ENCODE results near the gene EQTN.

EQTN gene

DNA sequence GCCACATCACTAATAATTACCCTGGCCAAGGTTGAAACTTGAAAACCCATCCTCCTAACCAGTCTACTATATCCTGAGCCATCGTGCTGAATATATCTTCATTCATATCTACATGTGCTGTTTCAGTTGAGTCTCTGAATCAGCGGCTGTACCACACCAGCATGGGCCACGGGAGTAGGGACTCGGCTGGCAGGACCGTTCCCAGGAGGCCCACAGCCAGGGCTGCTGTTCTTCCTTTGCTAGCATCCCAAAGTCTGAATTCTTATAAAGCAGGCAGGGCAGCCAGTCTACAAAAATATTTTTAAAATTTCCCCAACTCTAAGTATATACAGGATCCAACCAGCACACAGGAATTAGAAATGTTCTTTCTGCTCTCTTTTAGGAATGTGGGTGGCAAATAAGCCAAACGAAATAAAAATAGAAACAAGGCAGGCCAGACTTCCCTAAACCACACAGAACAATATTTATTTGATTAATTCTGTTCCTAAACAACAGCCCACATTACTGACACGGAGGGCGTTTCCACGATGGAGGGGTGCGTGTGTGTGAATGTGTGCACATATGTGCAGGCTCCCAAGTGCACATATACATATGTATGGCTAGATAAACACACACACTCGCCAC, 42.8 kb upstream of the EQTN start:
- Histone ChIP-seq H3K27ac (no peak overlapping the region), H3K4me3 (ENCODE audit: low read depth, low read length) (no peak overlapping the region), H3K27me3 (ENCODE audit: insufficient read depth, low read depth, severe bottlenecking) (no peaks in the 10 kb centered on the region), H3K9me3 (ENCODE audit: severe bottlenecking) (no peaks in the 10 kb centered on the region), H3K36me3 (no peaks in the 10 kb centered on the region)
- TF ChIP-seq, protein P1, sequence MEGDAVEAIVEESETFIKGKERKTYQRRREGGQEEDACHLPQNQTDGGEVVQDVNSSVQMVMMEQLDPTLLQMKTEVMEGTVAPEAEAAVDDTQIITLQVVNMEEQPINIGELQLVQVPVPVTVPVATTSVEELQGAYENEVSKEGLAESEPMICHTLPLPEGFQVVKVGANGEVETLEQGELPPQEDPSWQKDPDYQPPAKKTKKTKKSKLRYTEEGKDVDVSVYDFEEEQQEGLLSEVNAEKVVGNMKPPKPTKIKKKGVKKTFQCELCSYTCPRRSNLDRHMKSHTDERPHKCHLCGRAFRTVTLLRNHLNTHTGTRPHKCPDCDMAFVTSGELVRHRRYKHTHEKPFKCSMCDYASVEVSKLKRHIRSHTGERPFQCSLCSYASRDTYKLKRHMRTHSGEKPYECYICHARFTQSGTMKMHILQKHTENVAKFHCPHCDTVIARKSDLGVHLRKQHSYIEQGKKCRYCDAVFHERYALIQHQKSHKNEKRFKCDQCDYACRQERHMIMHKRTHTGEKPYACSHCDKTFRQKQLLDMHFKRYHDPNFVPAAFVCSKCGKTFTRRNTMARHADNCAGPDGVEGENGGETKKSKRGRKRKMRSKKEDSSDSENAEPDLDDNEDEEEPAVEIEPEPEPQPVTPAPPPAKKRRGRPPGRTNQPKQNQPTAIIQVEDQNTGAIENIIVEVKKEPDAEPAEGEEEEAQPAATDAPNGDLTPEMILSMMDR (IDR thresholded peaks at IDR 0.05; ENCODE audit: low read depth, low read length) = no peak
- DNase-seq = no peak

DNA sequence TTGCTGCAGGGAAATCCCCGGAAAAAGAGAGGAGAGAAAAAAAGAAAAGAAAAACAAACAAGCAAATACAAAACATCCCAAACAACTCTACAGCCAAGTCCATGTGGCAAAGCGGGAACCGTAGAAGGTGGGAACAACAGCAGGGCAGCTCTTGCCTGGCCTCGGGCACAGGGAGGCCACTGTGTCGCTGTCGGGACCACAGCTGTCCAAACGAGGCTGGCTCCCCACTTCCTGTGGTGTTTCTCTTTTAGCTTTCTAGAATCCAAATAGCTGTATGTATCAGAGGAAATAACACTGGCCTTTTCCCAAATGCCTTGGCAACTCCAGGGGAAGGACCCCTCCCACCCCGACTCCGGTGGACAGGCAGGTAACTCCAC, 41.6 kb upstream of the EQTN start:
- no peak for DNase-seq
- Histone ChIP-seq H3K4me3 (ENCODE audit: low read depth, low read length) (no peak overlapping the region), H3K27ac (no peak overlapping the region), H3K9me3 (ENCODE audit: severe bottlenecking) (no peaks in the 10 kb centered on the region), H3K27me3 (ENCODE audit: insufficient read depth, low read depth, severe bottlenecking) (no peaks in the 10 kb centered on the region), H3K36me3 (no peaks in the 10 kb centered on the region)
- TF ChIP-seq, protein P1 (IDR thresholded peaks at IDR 0.05; ENCODE audit: low read depth, low read length) = no peak

DNA sequence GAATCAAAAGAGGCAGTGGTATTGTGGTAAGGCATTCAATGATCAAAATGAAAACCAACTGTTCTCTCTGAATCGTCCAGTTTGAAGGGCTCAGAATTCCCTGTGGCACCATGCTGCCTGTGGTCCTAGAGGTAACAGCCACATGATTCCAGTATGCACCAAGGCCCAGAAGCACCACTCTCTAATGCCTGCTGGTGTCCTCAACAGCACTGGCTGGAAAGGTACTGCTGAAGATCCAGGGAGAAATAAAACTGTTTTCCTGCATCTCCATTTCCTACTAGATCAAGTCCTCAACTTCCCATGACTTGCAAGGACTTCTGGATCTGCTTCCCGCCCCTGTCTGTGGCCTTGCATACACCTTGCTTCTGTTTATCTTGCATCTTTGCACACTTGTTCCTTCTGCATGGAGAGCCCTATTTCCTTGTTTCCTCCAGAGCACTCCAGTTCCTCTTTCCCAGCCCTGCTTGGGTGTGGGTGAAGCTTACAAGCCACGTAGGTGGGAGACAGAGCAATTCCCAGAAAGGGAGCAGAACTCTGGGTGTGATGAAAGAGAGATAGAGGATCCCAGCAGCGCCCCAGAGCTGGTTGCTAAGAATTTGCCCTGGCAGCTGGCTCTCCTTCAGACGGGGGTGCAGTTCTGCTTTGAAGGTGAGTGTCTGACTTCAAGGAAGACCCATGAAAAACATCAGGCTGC, 41.0 kb upstream of the EQTN start:
- no peaks in the 10 kb centered on the region for H3K9me3 ChIP-seq (ENCODE audit: severe bottlenecking)
- TF ChIP-seq, protein P1 (IDR thresholded peaks at IDR 0.05; ENCODE audit: low read depth, low read length) = no peak
- H3K36me3 ChIP-seq = no peaks in the 10 kb centered on the region
- DNase-seq = no peak
- H3K4me3 ChIP-seq (ENCODE audit: low read depth, low read length) = no peak overlapping the region
- no peaks in the 10 kb centered on the region for H3K27me3 ChIP-seq (ENCODE audit: insufficient read depth, low read depth, severe bottlenecking)
- no peak overlapping the region for H3K27ac ChIP-seq

DNA sequence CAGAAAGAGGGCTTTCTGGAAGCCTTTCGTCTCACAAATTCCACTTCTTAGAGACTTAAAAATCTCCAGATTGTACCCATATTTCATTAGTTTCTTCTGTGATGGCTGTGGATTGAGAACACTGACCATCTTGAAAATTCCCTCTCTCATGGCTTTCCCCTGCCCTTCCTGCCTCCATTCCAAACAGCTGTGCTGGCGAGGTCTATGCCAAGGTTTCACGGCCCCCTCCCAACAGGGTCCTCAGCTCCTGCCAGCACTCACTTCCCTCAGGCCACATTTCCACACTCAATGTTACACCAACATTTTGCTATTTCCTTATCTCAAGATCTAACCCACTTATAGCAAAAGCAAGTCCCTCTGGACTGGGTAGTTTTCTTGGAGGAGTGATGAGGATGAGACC, 40.3 kb upstream of the EQTN start:
- Histone ChIP-seq H3K36me3 (no peaks in the 10 kb centered on the region), H3K4me3 (ENCODE audit: low read depth, low read length) (no peak overlapping the region), H3K27me3 (ENCODE audit: insufficient read depth, low read depth, severe bottlenecking) (no peaks in the 10 kb centered on the region), H3K27ac (no peak overlapping the region), H3K9me3 (ENCODE audit: severe bottlenecking) (no peaks in the 10 kb centered on the region)
- DNase-seq = no peak
- TF ChIP-seq, protein P1 (IDR thresholded peaks at IDR 0.05; ENCODE audit: low read depth, low read length) = no peak

DNA sequence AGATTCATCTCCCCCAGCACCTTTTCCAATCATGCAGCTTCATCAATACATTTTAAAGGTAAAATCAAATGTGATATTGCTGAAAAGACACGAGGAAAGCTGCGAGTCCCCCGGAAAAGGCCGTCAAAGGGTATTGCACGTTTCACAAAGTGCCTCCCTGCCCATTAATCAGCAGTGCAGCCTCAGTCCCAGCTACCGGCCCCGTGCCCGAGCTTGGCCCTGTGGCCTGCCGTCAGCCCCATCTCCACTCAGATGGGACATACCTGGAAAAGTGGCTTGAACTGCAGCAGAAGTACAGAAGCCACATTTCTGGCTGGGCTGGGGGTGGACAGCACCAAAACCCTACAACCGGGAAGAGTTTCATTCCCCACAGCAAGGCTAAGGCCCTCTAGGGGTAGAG, 39.9 kb upstream of the EQTN start:
- Histone ChIP-seq H3K27ac (no peak overlapping the region), H3K4me3 (ENCODE audit: low read depth, low read length) (no peak overlapping the region), H3K9me3 (ENCODE audit: severe bottlenecking) (no peaks in the 10 kb centered on the region), H3K36me3 (no peaks in the 10 kb centered on the region), H3K27me3 (ENCODE audit: insufficient read depth, low read depth, severe bottlenecking) (no peaks in the 10 kb centered on the region)
- TF ChIP-seq, protein P1 (IDR thresholded peaks at IDR 0.05; ENCODE audit: low read depth, low read length) = no peak
- DNase-seq = no peak

DNA sequence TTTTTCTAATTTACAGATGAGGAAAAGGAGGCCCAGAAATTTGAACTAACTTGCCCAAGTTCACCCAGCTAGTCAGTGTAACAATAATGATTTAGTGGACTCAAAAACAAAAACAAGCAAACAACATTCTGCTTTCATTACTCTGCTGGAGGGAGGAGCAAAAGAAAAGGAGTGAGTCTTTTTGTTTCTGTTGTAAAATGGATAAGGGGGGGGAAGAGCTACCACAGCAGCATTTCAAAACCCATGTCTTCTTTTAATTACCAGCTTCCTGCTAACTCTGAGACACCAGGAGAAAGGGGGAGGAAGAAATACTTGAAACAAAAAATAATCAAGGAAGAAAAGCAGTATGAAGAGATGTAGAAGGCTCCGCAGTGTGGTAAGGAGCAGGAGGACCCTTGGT, 39.2 kb upstream of the EQTN start:
- Histone ChIP-seq H3K27ac (no peak overlapping the region), H3K9me3 (ENCODE audit: severe bottlenecking) (no peaks in the 10 kb centered on the region)

More for the DNA sequence above, 39.2 kb upstream of the EQTN start:
- no peaks in the 10 kb centered on the region for H3K27me3 ChIP-seq (ENCODE audit: insufficient read depth, low read depth, severe bottlenecking)
- no peak overlapping the region for H3K4me3 ChIP-seq (ENCODE audit: low read depth, low read length)
- H3K36me3 ChIP-seq = no peaks in the 10 kb centered on the region
- DNase-seq = no peak
- TF ChIP-seq, protein P1 (IDR thresholded peaks at IDR 0.05; ENCODE audit: low read depth, low read length) = no peak
